GM08714 (cell line): ENCODE measurements around the gene SYNE3.

ENCODE experiments used
- H3K4me3 ChIP-seq: fragments of 200-500 bp; sonication (Bioruptor generic); 2 replicates; pipeline ENCODE4 v1.5.1; 2014; ENCODE audit warnings: mild to moderate bottlenecking, low read length, inconsistent platforms
- ZNF274 ChIP-seq: IDR thresholded peaks from 2 replicates; pipeline ENCODE4 v1.6.1; 2012; ENCODE audit warnings: mild to moderate bottlenecking, low read depth, low read length

Gene SYNE3

GRCh38 chr14:95547626-95548327 lies 31.3 kb upstream of the SYNE3 start:
- H3K4me3 ChIP-seq, result no peak overlapping the region
- no peak for TF ChIP-seq ZNF274

DNA sequence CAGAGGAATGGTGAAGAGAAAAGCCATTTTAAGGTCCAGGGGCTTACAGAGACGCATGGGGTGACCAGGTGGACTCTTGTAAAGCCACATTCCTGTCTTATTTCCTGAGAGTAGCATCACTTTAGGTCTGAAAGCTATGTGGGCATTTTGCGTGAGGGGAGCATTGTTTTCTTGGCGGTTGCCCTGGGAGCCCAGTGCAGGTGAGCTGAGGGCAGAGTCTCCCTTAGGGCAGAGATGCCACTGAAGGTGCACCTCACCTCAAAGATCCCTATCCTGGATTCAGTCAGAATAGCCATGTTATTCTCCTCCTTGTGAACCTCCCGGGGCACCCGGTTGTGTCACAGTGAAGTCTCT lies 30.8 kb upstream of the SYNE3 start:
- no peak for TF ChIP-seq ZNF274
- H3K4me3 ChIP-seq, result no peak overlapping the region

DNA sequence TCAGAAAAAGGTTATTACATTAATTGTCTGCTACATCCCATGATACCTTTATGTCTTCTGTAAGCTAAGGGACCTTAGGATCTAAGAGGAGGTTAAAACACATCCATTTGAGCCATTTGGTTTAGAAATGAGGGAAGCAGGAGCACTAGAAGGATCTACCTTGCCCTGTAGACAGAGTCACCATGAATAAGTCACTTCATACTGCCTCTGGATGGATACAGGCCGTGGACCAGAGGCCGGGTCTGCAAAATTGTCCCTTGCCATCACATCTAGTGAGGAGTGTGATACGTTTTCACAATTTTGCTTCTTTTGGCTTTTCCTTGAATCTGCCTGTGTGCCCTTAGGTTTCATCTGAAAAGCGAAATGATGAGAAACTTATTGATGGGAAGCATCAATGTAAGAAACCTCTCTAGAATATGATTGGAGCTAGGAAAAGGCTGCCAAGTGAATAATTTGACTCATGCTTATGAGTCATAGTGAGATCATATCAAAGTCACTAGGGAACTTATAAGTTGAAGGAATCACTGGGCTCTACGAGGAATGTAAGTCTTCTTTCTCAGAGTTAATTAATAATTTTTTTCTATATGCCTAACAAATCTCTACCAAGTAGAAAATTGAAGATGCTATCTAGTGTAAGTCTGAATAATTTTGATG lies 29.2 kb upstream of the SYNE3 start:
- H3K4me3 ChIP-seq, result no peak overlapping the region
- TF ChIP-seq ZNF274, result no peak

DNA sequence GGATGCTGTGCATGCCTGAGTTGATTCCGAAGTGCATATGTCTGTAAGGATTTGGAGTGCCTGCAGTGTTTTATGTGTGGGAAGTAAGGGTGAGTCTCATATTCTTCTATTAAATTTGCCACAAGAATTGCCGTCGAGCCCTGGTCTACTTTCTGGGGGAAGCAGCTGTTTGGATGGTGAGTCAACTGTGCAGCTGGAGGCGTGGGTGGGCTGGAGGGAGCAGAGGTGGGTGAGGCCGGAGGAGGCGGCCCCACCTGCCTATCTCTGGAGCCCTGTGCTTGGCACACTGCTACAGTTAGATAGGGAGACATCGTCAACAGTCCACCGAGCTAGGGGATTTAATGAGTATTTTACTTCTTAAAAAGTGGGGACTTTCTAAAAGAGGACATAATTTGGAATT lies 28.1 kb upstream of the SYNE3 start:
- TF ChIP-seq ZNF274, result no peak

DNA sequence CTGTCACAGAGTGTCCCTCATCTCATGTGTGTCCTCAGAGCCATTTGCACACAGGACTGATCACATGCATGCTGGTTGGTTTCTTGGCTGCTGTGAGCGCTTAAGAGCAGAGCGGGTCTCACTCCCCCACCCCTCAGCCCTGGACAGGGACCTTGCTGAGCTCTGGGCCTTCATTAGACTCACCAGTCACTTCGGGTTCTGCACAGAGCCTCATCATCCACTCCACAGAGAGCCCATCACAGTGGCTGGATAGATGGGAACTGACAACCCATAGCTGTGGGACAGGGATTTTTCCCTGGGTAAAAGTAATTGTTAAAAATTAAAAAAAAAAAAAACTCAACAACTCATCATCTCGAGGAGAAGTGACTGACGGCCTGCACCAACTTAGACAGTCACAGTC lies 26.6 kb upstream of the SYNE3 start:
- no peak overlapping the region for H3K4me3 ChIP-seq
- TF ChIP-seq ZNF274, result no peak

More for the DNA sequence above, 28.1 kb upstream of the SYNE3 start:
- H3K4me3 ChIP-seq, result no peak overlapping the region

DNA sequence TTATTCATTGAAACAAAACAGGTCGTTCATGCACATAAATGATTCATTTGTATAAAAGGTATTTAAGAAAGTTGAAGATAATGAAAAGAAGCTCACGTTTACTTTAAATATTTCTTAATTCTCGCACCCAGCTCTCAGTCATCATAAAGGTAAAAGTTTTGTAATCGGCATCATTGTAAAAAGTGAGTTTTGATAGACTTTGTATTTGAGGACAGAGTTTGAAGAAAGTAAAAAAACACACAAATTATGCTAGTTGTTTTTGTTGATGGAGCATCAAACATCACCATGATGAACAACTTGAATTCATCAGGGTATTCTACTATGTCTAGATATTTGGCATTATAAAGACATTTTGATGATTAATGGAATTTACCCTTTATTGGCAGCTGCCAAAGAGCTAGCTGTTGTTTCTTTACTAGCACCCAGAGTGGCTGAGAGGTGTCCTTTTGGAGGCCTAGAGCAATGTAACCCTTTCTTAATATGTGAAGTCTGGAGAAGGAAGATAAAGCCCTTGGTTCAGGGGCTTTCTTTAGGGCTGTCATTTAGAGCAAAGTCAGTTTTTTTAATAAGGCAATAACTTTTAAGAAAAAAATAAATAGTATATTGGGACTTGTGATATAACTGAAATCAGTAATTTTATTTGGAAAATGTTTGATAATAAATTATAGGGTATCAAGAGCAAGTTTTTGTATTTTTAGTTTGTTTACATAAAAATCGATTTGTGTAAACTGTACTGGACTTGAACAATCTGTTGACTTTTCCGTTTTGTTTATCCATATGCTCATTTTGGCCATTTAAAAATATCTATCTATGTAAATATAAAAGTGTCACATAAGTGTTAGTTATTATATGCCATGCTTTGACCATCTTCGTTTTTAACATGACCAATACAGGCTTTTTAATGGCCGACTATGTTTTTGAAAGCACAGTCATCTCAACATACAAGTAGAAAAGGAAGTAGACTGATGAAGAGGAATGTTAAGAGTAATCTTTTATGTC lies 25.8 kb upstream of the SYNE3 start:
- no peak overlapping the region for H3K4me3 ChIP-seq
- TF ChIP-seq ZNF274, result no peak

DNA sequence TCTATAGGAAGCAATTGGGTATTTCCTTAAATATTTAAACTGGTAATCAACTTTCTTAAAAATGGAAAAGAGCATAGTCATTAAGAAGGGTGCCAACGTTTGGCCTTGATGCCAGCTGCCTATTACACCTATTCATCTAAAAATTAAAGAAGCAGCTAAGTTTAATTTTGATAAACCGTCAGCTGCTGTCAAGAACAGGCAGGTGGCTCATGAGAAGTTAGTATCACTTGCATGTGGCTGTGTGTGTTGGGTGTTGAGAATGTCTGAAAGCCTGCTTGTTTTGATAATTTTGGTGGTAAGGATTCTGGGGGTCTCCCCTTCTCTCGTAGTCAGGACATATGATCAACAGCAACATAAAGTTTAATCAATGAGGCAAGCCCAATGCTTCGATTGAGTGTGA lies 24.9 kb upstream of the SYNE3 start:
- H3K4me3 ChIP-seq, result no peak overlapping the region
- no peak for TF ChIP-seq ZNF274

GRCh38 chr14:95540236-95540855 lies 23.9 kb upstream of the SYNE3 start:
- TF ChIP-seq ZNF274, result no peak
- no peak overlapping the region for H3K4me3 ChIP-seq

- no peak overlapping the region for H3K4me3 ChIP-seq
- TF ChIP-seq ZNF274, result no peak
Observed at GRCh38 chr14:95538801-95539509, 22.5 kb upstream of the SYNE3 start.

- no peak for TF ChIP-seq ZNF274
- no peak overlapping the region for H3K4me3 ChIP-seq
Observed at GRCh38 chr14:95537298-95538089, 21.0 kb upstream of the SYNE3 start.

DNA sequence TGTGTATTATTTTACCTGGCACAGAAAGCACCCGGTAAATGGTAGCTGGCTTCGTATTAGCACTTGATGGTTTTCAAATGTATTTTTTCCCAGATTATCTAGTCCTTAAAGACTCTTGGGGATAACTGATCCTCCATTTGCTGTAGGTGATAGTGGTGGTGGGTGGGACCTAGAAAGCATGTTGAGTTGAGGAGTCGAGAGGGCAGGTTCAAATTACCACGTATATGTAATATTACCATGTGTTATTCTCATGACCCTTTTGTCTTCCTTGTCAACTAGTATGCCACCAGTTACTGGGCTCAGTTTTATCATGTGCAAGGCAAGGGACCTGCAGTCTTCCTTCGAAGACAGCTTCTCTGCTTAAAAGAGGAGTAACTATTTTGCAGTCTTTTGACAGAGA lies 20.2 kb upstream of the SYNE3 start:
- H3K4me3 ChIP-seq, result no peak overlapping the region
- TF ChIP-seq ZNF274, result no peak

DNA sequence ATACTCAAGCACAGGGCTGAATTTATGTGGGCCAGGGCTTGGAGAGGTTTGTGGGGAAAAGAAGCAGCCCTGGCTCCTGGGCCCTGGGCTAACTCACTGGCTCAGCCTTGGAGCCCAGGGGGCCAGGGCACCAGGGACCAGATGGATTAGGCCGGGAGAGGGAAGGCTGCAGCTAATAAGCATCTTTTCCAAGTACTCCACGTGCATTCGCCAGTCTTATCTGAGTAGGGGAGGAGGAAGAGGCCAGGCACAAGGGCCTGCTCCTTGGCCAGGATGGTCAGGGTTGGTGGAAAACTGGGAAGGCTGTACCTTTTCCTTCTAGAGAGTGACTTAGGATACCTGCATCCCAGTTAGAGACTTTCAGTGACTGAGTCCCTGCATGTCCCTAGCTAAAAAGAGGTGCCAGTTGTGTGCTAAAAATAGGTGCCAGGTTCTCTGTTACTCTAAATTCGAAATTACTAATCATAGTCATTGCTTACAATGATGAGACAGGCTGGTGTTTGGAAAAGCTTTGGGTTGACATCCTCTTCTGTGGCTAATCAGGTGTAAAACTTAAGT lies 19.7 kb upstream of the SYNE3 start:
- TF ChIP-seq ZNF274, result no peak
- peak overlapping the region; percentile 77 for H3K4me3 ChIP-seq
